ENCODE results near the gene SELENOO. TPM values are rescaled to one million over a fixed set of nuclear protein-coding genes. Genes with fewer than 3 reads are reported as not detected.

The SELENOO gene
- total RNA-seq, 1 experiment from 2014 or later = 27.8 TPM

GRCh38 chr22:50219800-50220602, 19.2 kb downstream of the SELENOO start:
- peak; percentile 59 for DNase-seq
- H3K4me3 ChIP-seq (ENCODE audit: insufficient read depth, low read depth, low read length) = no peak overlapping the region
- H3K27me3 ChIP-seq (ENCODE audit: control insufficient read depth, insufficient read depth, low read length) = no peaks in the 10 kb centered on the region
- H3K36me3 ChIP-seq (replicated peaks; ENCODE audit: control insufficient read depth, insufficient read depth, low read length) = peaks cover 13% of the 10 kb centered on the region

DNA sequence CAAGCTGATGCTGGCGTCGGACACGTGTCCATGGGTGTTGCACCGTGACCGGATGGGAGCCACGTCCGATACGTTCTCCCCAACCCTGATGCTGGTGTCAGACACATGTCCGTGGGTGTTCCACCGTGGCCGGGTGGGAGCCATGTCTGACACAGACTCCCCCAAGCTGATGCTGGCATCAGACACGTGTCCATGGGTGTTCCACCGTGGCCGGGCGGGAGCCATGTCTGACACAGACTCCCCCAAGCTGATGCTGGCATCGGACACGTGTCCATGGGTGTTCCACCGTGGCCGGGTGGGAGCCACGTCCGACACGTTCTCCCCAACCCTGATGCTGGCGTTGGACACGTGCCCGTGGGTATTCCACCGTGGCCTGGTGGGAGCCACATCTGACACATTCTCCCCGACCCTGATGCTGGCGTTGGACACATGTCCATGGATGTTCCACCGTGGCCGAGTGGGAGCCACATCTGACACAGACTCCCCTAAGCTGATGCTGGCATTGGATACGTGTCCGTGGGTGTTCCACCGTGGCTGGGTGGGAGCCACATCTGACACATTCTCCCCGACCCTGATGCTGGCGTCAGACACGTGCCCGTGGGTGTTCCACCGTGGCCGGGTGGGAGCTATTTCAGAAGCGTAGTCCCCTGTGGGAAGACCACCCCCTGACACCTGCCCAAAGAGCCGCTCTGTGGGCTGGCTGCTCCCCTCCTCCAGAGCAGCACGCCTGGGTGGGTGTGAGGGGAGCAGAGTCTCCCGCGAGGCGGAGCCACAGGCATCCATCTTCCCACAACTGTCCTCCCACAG, 20.0 kb downstream of the SELENOO start:
- H3K4me3 ChIP-seq (ENCODE audit: insufficient read depth, low read depth, low read length) = no peak overlapping the region
- DNase-seq = peak; percentile 56
- H3K36me3 ChIP-seq (replicated peaks; ENCODE audit: control insufficient read depth, insufficient read depth, low read length) = peaks cover 14% of the 10 kb centered on the region
- no peaks in the 10 kb centered on the region for H3K27me3 ChIP-seq (ENCODE audit: control insufficient read depth, insufficient read depth, low read length)

- DNase-seq = peak; percentile 82
- peaks cover 7% of the 10 kb centered on the region for H3K36me3 ChIP-seq (replicated peaks; ENCODE audit: control insufficient read depth, insufficient read depth, low read length)
- H3K4me3 ChIP-seq (ENCODE audit: insufficient read depth, low read depth, low read length) = no peak overlapping the region
- H3K27me3 ChIP-seq (ENCODE audit: control insufficient read depth, insufficient read depth, low read length) = no peaks in the 10 kb centered on the region
Observed at GRCh38 chr22:50221410-50222300, 20.8 kb downstream of the SELENOO start.

DNA sequence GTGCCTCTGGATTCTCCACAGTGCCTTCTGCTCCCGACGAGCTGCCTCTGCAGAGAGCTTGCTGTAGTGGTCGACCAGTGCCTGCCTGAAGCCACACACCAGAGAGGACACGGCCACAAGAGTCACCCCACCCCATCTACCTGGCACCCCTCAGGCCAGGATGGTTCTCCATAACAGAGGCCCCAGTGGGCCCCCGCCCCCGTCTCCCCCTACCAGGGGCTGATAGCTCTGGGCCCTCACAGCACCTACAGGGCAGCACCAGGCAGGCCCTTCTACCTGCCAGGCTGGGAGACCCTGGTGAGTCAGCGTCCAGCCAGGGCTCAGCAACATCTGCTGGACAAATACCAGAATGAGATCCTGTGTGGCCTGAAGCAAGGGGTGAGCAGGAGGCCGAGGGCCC, 21.7 kb downstream of the SELENOO start:
- Histone ChIP-seq H3K27me3 (ENCODE audit: control insufficient read depth, insufficient read depth, low read length) (no peaks in the 10 kb centered on the region), H3K36me3 (replicated peaks; ENCODE audit: control insufficient read depth, insufficient read depth, low read length) (peaks cover 7% of the 10 kb centered on the region), H3K4me3 (ENCODE audit: insufficient read depth, low read depth, low read length) (no peak overlapping the region)
- no peak for DNase-seq

DNA sequence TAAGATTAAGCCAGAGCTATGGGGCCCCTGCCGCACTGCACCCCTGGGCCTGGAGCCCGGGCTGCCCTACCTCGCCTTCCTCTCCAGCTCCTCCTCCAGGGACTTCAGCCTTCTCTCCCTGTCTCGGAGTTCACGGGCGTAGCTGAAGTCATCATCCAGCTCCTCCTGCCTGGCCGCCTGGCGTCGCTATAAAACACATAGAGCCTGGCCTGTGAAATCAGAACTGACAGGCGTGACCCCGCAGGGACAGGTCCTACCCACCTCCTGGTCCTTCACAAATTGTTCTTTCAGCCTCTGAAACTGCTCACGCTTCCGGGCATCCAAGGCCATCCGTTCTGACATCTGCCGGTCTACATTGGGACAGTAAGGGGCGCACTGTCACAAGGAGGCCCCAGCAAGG, 23.3 kb downstream of the SELENOO start:
- DNase-seq = no peak
- H3K4me3 ChIP-seq (ENCODE audit: insufficient read depth, low read depth, low read length) = no peak overlapping the region
- H3K36me3 ChIP-seq (replicated peaks; ENCODE audit: control insufficient read depth, insufficient read depth, low read length) = peaks cover 1% of the 10 kb centered on the region
- H3K27me3 ChIP-seq (ENCODE audit: control insufficient read depth, insufficient read depth, low read length) = no peaks in the 10 kb centered on the region

DNA sequence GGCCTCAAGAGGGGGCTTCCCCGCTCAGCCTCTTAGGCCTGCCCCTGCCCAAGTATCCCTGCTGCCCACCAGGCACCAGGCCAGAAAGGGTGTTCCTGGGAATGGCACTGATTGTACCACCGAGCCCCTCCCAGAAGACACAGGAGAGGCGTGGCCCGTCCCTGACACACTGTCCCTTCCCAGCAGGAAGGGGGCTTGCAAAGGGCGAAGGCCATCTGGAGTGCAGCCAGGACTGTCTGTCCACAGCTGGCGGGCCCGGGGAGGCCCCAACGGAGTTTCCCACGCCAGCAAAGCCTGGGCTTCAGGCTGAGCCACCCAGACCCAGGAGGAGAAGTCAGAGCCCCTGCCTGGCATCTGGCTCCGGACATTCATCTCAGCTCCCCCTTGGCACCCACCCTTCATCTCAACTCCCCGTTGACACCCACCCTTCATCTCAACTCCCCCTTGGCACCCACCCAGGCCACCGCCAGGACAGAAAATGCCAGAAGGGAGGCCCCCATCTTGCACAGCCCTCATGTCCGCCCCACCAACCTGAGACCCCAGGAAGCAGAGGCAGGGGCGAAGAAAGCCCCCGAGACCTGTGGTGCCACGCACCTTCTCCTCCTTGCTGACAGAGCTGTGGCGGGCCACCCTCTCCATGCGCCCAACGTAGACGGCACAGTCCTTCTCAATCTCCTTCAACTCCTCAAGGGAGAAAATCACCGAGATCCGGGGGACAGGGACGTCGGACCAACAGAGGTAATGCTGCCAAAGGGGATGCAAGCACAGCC, 24.6 kb downstream of the SELENOO start:
- Histone ChIP-seq H3K27me3 (ENCODE audit: control insufficient read depth, insufficient read depth, low read length) (no peaks in the 10 kb centered on the region), H3K36me3 (replicated peaks; ENCODE audit: control insufficient read depth, insufficient read depth, low read length) (peaks cover 1% of the 10 kb centered on the region), H3K4me3 (ENCODE audit: insufficient read depth, low read depth, low read length) (no peak overlapping the region)
- no peak for DNase-seq

- DNase-seq = no peak
- Histone ChIP-seq H3K4me3 (ENCODE audit: insufficient read depth, low read depth, low read length) (no peak overlapping the region), H3K36me3 (replicated peaks; ENCODE audit: control insufficient read depth, insufficient read depth, low read length) (peaks cover 1% of the 10 kb centered on the region), H3K27me3 (ENCODE audit: control insufficient read depth, insufficient read depth, low read length) (no peaks in the 10 kb centered on the region)
Observed at GRCh38 chr22:50226063-50226874, 25.5 kb downstream of the SELENOO start.

DNA sequence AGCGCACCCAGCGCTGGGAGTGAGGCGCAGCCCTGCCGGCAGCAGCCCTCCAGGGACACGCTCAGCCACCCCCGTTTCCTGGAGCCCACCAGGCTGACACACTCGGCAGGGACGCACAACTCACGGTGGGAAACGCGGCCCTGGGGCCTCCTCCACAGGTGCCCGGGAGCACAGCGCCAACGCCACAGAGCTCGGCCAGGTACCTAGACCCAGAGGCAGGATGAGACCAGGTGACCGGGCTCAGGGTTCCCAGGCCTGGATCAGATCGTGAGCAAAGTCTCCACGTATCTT, 26.0 kb downstream of the SELENOO start:
- Histone ChIP-seq H3K36me3 (replicated peaks; ENCODE audit: control insufficient read depth, insufficient read depth, low read length) (peaks cover 1% of the 10 kb centered on the region), H3K27me3 (ENCODE audit: control insufficient read depth, insufficient read depth, low read length) (no peaks in the 10 kb centered on the region), H3K4me3 (ENCODE audit: insufficient read depth, low read depth, low read length) (no peak overlapping the region)
- no peak for DNase-seq

- H3K4me3 ChIP-seq (ENCODE audit: insufficient read depth, low read depth, low read length) = no peak overlapping the region
- H3K36me3 ChIP-seq (replicated peaks; ENCODE audit: control insufficient read depth, insufficient read depth, low read length) = peaks cover 1% of the 10 kb centered on the region
- DNase-seq = no peak
- H3K27me3 ChIP-seq (ENCODE audit: control insufficient read depth, insufficient read depth, low read length) = no peaks in the 10 kb centered on the region
Observed at GRCh38 chr22:50227579-50228215, 26.9 kb downstream of the SELENOO start.

DNA sequence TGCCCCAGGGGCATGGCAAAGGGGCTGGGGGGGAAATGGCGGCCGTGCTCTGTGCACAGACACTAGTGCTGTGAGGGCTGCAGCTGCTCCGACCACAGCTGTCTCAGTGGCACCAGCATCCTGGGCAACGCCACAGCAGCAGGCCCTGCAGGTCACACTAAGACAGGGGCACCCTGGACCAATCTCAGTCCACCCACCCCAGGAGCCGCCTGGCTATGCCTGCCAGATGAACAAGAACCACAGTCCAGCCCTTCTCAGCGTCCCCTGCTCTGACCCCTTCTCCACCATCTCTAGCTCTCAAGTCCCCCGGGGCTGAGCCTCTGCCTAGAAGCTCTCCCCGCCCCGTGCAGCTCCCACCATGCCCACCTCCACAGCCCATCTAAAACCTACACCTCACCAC, 27.6 kb downstream of the SELENOO start:
- DNase-seq = no peak
- H3K36me3 ChIP-seq (replicated peaks; ENCODE audit: control insufficient read depth, insufficient read depth, low read length) = peaks cover 1% of the 10 kb centered on the region
- H3K27me3 ChIP-seq (ENCODE audit: control insufficient read depth, insufficient read depth, low read length) = no peaks in the 10 kb centered on the region
- no peak overlapping the region for H3K4me3 ChIP-seq (ENCODE audit: insufficient read depth, low read depth, low read length)

GRCh38 chr22:50229370-50229769, 28.6 kb downstream of the SELENOO start:
- H3K36me3 ChIP-seq (replicated peaks; ENCODE audit: control insufficient read depth, insufficient read depth, low read length) = peaks cover 1% of the 10 kb centered on the region; the same call in 1 of the 2 replicates
- DNase-seq = no peak
- no peaks in the 10 kb centered on the region for H3K27me3 ChIP-seq (ENCODE audit: control insufficient read depth, insufficient read depth, low read length)
- H3K4me3 ChIP-seq (ENCODE audit: insufficient read depth, low read depth, low read length) = no peak overlapping the region

DNA sequence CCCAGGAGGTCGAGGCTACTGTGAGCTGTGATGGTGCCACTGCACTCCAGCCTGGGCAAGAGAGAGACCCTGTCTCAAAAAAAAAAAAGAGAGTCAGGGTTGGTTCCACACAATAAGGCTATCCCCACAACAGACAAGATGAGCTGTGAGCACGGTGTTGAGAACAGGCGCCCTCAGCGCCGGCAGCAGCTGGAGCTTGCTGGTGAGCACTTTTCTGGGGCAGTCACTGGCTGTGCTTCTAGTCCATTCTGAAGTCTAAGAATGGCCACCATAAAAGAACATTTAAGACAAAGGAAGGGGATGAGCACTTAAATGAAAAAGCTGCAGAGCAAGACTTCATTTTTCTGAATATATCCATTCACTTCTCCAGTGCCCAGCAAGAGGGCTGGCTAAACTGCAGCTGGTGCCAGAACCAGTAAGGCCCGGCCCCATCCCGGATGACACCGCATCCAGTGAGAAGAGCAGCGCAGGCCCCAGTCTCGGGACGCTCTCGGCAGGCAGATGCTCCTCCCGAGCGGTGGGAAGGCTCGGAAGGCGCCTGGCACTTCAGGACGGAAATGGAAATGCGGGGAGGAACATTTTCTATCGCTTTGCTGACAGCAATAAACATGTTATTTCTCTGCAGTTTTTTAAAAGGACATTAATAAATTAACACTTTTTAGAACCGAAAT, 31.8 kb downstream of the SELENOO start:
- H3K36me3 ChIP-seq (replicated peaks; ENCODE audit: control insufficient read depth, insufficient read depth, low read length) = no peaks in the 10 kb centered on the region
- H3K27me3 ChIP-seq (ENCODE audit: control insufficient read depth, insufficient read depth, low read length) = no peaks in the 10 kb centered on the region
- no peak overlapping the region for H3K4me3 ChIP-seq (ENCODE audit: insufficient read depth, low read depth, low read length)
- DNase-seq = no peak

DNA sequence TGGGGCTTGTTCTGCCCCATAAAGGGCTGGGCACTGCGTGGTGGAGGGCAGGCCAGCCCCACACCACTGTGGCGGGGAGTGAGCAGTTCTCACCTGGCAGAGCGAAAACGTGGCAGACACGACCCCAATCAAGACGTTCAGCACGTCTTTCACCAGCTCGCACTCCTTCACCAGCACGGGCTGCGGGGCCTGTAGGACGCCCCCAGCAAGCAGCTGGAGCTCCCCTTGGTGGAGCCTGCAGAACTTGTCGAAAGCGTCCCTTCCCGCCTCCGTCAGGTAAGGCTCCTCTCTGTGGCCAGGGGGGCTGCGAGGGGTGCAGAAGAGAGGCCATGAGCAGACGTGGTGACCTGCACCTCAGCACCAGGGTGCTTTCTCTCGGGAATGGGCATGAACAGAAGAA, 32.4 kb downstream of the SELENOO start:
- DNase-seq = no peak
- H3K36me3 ChIP-seq (replicated peaks; ENCODE audit: control insufficient read depth, insufficient read depth, low read length) = no peaks in the 10 kb centered on the region
- H3K27me3 ChIP-seq (ENCODE audit: control insufficient read depth, insufficient read depth, low read length) = no peaks in the 10 kb centered on the region
- H3K4me3 ChIP-seq (ENCODE audit: insufficient read depth, low read depth, low read length) = no peak overlapping the region

All from H7 (cell line).